B cell (primary cell): ENCODE measurements around the gene RHOU. TPM values are rescaled to one million over a fixed set of nuclear protein-coding genes. Genes with fewer than 3 reads are reported as not detected.

Experiments
- ATAC-seq: fragments of 200-7000 bp; cut with Tn5 transposase; one replicate; pipeline ENCODE4 v1.10.0; 2021; ENCODE audit warnings: low read depth, mild to moderate bottlenecking, moderate number of reproducible peaks, moderate library complexity
- CTCF ChIA-PET: fragments of 350-600 bp; sonication (Branson Sonifier 250); formaldehyde crosslinking; loops from one replicate; lab custom pipeline; 2021; ENCODE audit warnings: antibody characterized with exemption, inconsistent platforms; lab: Charles Lee
- POLR2A ChIA-PET: fragments of 350-600 bp; sonication (Branson Sonifier 250); formaldehyde crosslinking; loops from one replicate; lab custom pipeline; 2021; ENCODE audit warnings: antibody characterized with exemption; lab: Charles Lee
- DNase-seq: peaks from one replicate; pipeline ENCODE4 v3.0.0; 2013
- H2AFZ ChIP-seq: 2 replicates; pipeline ENCODE4 v1.6.1; 2012; ENCODE audit warnings: mild to moderate bottlenecking, low read depth, low read length; ENCODE audit not compliant: insufficient read depth, poor library complexity, severe bottlenecking
- H3K27ac ChIP-seq, 2 donors: 1 replicate in 1 of 2; 2 replicates in 1 of 2; pipeline ENCODE4 v1.5.1; 2012 to 2013; ENCODE audit warnings: low read length in 2 of 2, mild to moderate bottlenecking in 2 of 2, moderate library complexity in 1 of 2
- H3K27me3 ChIP-seq, 4 experiments: fragments of 200-600 bp in 1 of 4; sonication (generic) in 1 of 4; replicated peaks in 1 of 4; 1 replicate in 2 of 4; 2 replicates in 2 of 4; pipeline versions ENCODE4 v1.6.1 to v1.7.0; 2013 to 2016; ENCODE audit warnings: low read length in 3 of 4, mild to moderate bottlenecking in 2 of 4, mixed read lengths in 1 of 4, moderate library complexity in 1 of 4; ENCODE audit not compliant: insufficient read depth in 4 of 4, control insufficient read depth in 3 of 4; ENCODE audit errors: control extremely low read depth in 1 of 4
- H3K36me3 ChIP-seq, 2 experiments: replicated peaks in 1 of 2; 1 replicate in 1 of 2; 2 replicates in 1 of 2; pipeline versions ENCODE4 v1.6.1 to v1.7.1; 2013; ENCODE audit warnings: low read length in 1 of 2; ENCODE audit not compliant: insufficient read depth in 2 of 2, control insufficient read depth in 1 of 2; ENCODE audit errors: control extremely low read depth in 1 of 2, extremely low read depth in 1 of 2
- H3K4me1 ChIP-seq, 2 donors: fragments of 200-600 bp in 1 of 2; sonication (generic) in 1 of 2; 1 replicate in 1 of 2; 2 replicates in 1 of 2; pipeline versions ENCODE4 v1.5.1 to v1.6.1; 2013 to 2017; ENCODE audit warnings: low read length in 2 of 2; ENCODE audit not compliant: control insufficient read depth in 2 of 2, insufficient read depth in 2 of 2
- H3K4me2 ChIP-seq: replicated peaks from 2 replicates; pipeline ENCODE3; 2012; ENCODE audit warnings: mild to moderate bottlenecking, low read depth, low read length; ENCODE audit not compliant: poor library complexity, severe bottlenecking
- H3K4me3 ChIP-seq, 5 experiments: fragments of 200-600 bp in 1 of 5; sonication (generic) in 1 of 5; 1 replicate in 3 of 5; 2 replicates in 2 of 5; pipeline versions ENCODE4 v1.5.1 to v1.7.0; 2011 to 2016; ENCODE audit warnings: low read length in 4 of 5, mild to moderate bottlenecking in 4 of 5, low read depth in 2 of 5, control low read depth in 1 of 5, moderate library complexity in 1 of 5; ENCODE audit not compliant: insufficient read depth in 1 of 5; ENCODE audit errors: control extremely low read depth in 1 of 5, extremely low read depth in 1 of 5
- H3K79me2 ChIP-seq: fragments of 200-600 bp; sonication (generic); one replicate; pipeline ENCODE4 v1.6.0; 2016; ENCODE audit warnings: low read length; ENCODE audit not compliant: control insufficient read depth, insufficient read depth
- H3K9ac ChIP-seq: fragments of 200-600 bp; sonication (generic); 2 replicates; pipeline ENCODE4 v1.6.1; 2017; ENCODE audit warnings: mild to moderate bottlenecking, low read length, moderate library complexity
- H3K9me3 ChIP-seq, 3 donors: one replicate each; pipeline versions ENCODE4 v1.6.1 to v1.7.1; 2013; ENCODE audit warnings: low read length in 2 of 3; ENCODE audit not compliant: control insufficient read depth in 2 of 3, insufficient read depth in 1 of 3; ENCODE audit errors: control extremely low read depth in 1 of 3
- H4K20me1 ChIP-seq: 2 replicates; pipeline ENCODE4 v1.6.0; 2012; ENCODE audit warnings: mild to moderate bottlenecking, low read length; ENCODE audit not compliant: insufficient read depth, control insufficient read depth, poor library complexity, severe bottlenecking
- H3K27ac Mint-ChIP-seq: one replicate; pipeline ENCODE4 v1.8.0; 2021; ENCODE audit warnings: mixed read lengths
- H3K27me3 Mint-ChIP-seq: one replicate; pipeline ENCODE4 v1.8.0; 2021; ENCODE audit warnings: mixed read lengths
- H3K4me1 Mint-ChIP-seq: one replicate; pipeline ENCODE4 v1.8.0; 2021; ENCODE audit warnings: mixed read lengths
- H3K4me3 Mint-ChIP-seq: one replicate; pipeline ENCODE4 v1.8.0; 2021; ENCODE audit warnings: mixed read lengths
- H3K9me3 Mint-ChIP-seq: one replicate; pipeline ENCODE4 v1.8.0; 2022; ENCODE audit warnings: mixed read lengths; ENCODE audit not compliant: insufficient read depth
- CTCF ChIP-seq: fragments of 200-600 bp; IDR thresholded peaks from one replicate; pipeline ENCODE4 v1.8.0; 2022; ENCODE audit warnings: antibody characterized with exemption, mild to moderate bottlenecking
- EZH2 ChIP-seq: IDR thresholded peaks from 2 replicates; pipeline ENCODE4 v1.6.1; 2012; ENCODE audit warnings: borderline replicate concordance, low read depth, mild to moderate bottlenecking, moderate library complexity, low read length; ENCODE audit not compliant: insufficient read depth, poor library complexity, severe bottlenecking
- WGBS: methylation state at CpG from one replicate; pipeline ENCODE4 v1.1.5; 2013; ENCODE audit warnings: missing lambda C conversion rate; ENCODE audit not compliant: insufficient coverage; 5-methylcytosine and 5-hydroxymethylcytosine counted together
- intact Hi-C: fragments of 100-400 bp; cut with micrococcal nuclease; formaldehyde crosslinking; loops from one replicate; pipeline ENCODE4 v1.10.0; 2022
- polyA plus RNA-seq: library from polyadenylated mRNA; depleted of rRNA; stranded (reverse); fragments of >200 nt; gene quantifications from 2 replicates; pipeline ENCODE4 v1.2.3, GENCODE V29; 2012
- total RNA-seq, 2 donors: library from RNA; stranded (reverse); fragments of 120-200 nt in 1 of 2; gene quantifications; 1 replicate in 1 of 2; 2 replicates in 1 of 2; pipeline versions ENCODE4 v1.2.3 to v1.2.4, GENCODE V29; 2013 to 2022

RHOU gene
- total and polyA plus RNA-seq, 2 donors (not counting 1 experiment from before 2014, with no cell fraction given): 0.12 TPM; not detected in 1

GRCh38 chr1:228753287-228753686 is 18.0 kb downstream of the RHOU start:
- Mint-ChIP-seq H3K4me3 (no peak overlapping the region), H3K9me3 (no peaks in the 10 kb centered on the region), H3K27ac (no peak overlapping the region), H3K4me1 (peaks cover 5% of the 10 kb centered on the region), H3K27me3 (peaks cover 64% of the 10 kb centered on the region)
- H3K4me3 ChIP-seq: no peak overlapping the region
- H2AFZ ChIP-seq: no peak overlapping the region
- no peak for DNase-seq
- intact Hi-C loops: no loop called here
- H3K27ac ChIP-seq: no peak overlapping the region
- no peaks in the 10 kb centered on the region for H3K36me3 ChIP-seq
- H3K9ac ChIP-seq: no peak overlapping the region
- POLR2A ChIA-PET: no interaction called here
- TF ChIP-seq CTCF (no peak), EZH2 (no peak)
- no CpG with 5 or more reads among the region's 1 CpG for WGBS
- peaks cover 0 to 5% (median 0%) of the 10 kb centered on the region in 3 donors for H3K9me3 ChIP-seq
- no peak overlapping the region for H3K4me2 ChIP-seq
- ATAC-seq: no peak
- CTCF ChIA-PET: no interaction called here
- H3K79me2 ChIP-seq: no peaks in the 10 kb centered on the region
- no peaks in the 10 kb centered on the region for H4K20me1 ChIP-seq
- H3K4me1 ChIP-seq: no peaks in the 10 kb centered on the region
- H3K27me3 ChIP-seq: peaks cover 0 to 27% (median 14%) of the 10 kb centered on the region in 4 experiments

GRCh38 chr1:228753786-228754360 is 18.6 kb downstream of the RHOU start:
- Histone ChIP-seq H3K4me3 (no peak overlapping the region), H3K9ac (no peak overlapping the region), H3K79me2 (no peaks in the 10 kb centered on the region), H4K20me1 (no peaks in the 10 kb centered on the region), H2AFZ (no peak overlapping the region), H3K27me3 (peaks cover 0 to 30% (median 13%) of the 10 kb centered on the region in 4 experiments), H3K4me2 (no peak overlapping the region), H3K27ac (no peak overlapping the region), H3K9me3 (peaks cover 0 to 5% (median 0%) of the 10 kb centered on the region in 3 donors), H3K4me1 (no peaks in the 10 kb centered on the region), H3K36me3 (no peaks in the 10 kb centered on the region)
- Mint-ChIP-seq H3K27me3 (peaks cover 62% of the 10 kb centered on the region), H3K27ac (no peak overlapping the region), H3K4me1 (peaks cover 5% of the 10 kb centered on the region), H3K4me3 (no peak overlapping the region), H3K9me3 (no peaks in the 10 kb centered on the region)
- intact Hi-C loops: no loop called here
- 33% methylated on average over 1 of the region's 6 CpGs for WGBS
- POLR2A ChIA-PET: no interaction called here
- TF ChIP-seq EZH2 (no peak), CTCF (no peak)
- ATAC-seq (no peak), DNase-seq (no peak)
- CTCF ChIA-PET: interaction anchor here (0.6 kb wide), 1 partner anchor 726 kb away, joined by 5 read pairs; no protein-coding TSS in a partner anchor
